HCT116 (cell line): ENCODE measurements around the gene UFD1. TPM values are rescaled to one million over a fixed set of nuclear protein-coding genes. Genes with fewer than 3 reads are reported as not detected.

Source experiments
- ATAC-seq: fragments of 200-7000 bp; cut with Tn5 transposase; 2 replicates; pipeline ENCODE4 v1.9.1; 2020; ENCODE audit warnings: mild to moderate bottlenecking, moderate library complexity
- BruUV-seq: library from RNA; stranded (reverse); fragments of 400-500 nt; replicated peaks from 2 replicates; lab custom pipeline; 2021; lab: Mats Ljungman, UMichigan
- CTCF ChIA-PET: fragments of 300-600 bp; sonication (Branson Sonifier 250); formaldehyde crosslinking; loops from one replicate; lab custom pipeline; 2021; ENCODE audit warnings: antibody characterized with exemption; lab: Charles Lee
- POLR2A ChIA-PET: fragments of 300-600, 350-600 bp; sonication (Branson Sonifier 250); formaldehyde crosslinking; loops from one replicate; lab custom pipeline; 2021; ENCODE audit warnings: antibody characterized with exemption; lab: Charles Lee
- RAD21 ChIA-PET, 2 experiments: fragments of 300-600 bp; sonication (Branson Sonifier 250); formaldehyde crosslinking; loops; one replicate each; lab custom pipeline; 2023; ENCODE audit warnings: low total read pairs in 2 of 2; ENCODE audit not compliant: uncharacterized antibody in 2 of 2, unreplicated experiment in 2 of 2, low non-redundant PET in 1 of 2; lab: Charles Lee
- DNase-seq: peaks from one replicate; pipeline ENCODE4 v3.0.0-alpha.2; 2010; ENCODE audit warnings: low read depth, low spot score
- H2AFZ ChIP-seq: fragments of 200-600 bp; shearing (Covaris generic), sonication (generic); 2 replicates; pipeline ENCODE4 v1.6.1; 2017; ENCODE audit warnings: low read depth, mixed run types, mixed read lengths, antibody characterized with exemption, low read length; ENCODE audit not compliant: poor library complexity, severe bottlenecking
- H3K27ac ChIP-seq: 2 replicates; pipeline ENCODE4 v1.5.1; 2012; ENCODE audit warnings: low read depth, low read length
- H3K27me3 ChIP-seq: fragments of 200-600 bp; sonication (generic); 2 replicates; pipeline ENCODE4 v1.6.1; 2016; ENCODE audit warnings: mixed run types, low read length, mixed read lengths; ENCODE audit not compliant: insufficient read depth
- H3K36me3 ChIP-seq, 2 experiments: fragments of 200-500 bp in 1 of 2; fragments of 200-600 bp in 1 of 2; sonication (Bioruptor generic) in 1 of 2; sonication (generic) in 1 of 2; 2 replicates each; pipeline versions ENCODE4 v1.5.1 to v1.6.1; 2014 to 2016; ENCODE audit warnings: low read length in 2 of 2, inconsistent platforms in 1 of 2, mixed read lengths in 1 of 2, mixed run types in 1 of 2; ENCODE audit not compliant: insufficient read depth in 2 of 2, control insufficient read depth in 1 of 2
- H3K4me1 ChIP-seq, 2 experiments: fragments of 200-600 bp in 1 of 2; sonication (generic) in 1 of 2; 2 replicates each; pipeline versions ENCODE4 v1.5.1 to v1.6.1; 2012 to 2017; ENCODE audit warnings: low read length in 2 of 2, inconsistent platforms in 1 of 2, mild to moderate bottlenecking in 1 of 2, mixed read lengths in 1 of 2, mixed run types in 1 of 2, moderate library complexity in 1 of 2; ENCODE audit not compliant: insufficient read depth in 2 of 2, control insufficient read depth in 1 of 2
- H3K4me2 ChIP-seq: fragments of 200-600 bp; sonication (generic); 2 replicates; pipeline ENCODE4 v1.6.1; 2017; ENCODE audit warnings: mixed run types, low read length, mixed read lengths
- H3K4me3 ChIP-seq, 2 experiments: fragments of 200-600 bp in 1 of 2; sonication (generic) in 1 of 2; replicated peaks in 1 of 2; 2 replicates each; pipeline ENCODE4 v1.5.1; 2011 to 2016; ENCODE audit warnings: low read length in 2 of 2, control low read depth in 1 of 2, low read depth in 1 of 2, mild to moderate bottlenecking in 1 of 2, mixed read lengths in 1 of 2, mixed run types in 1 of 2
- H3K79me2 ChIP-seq: fragments of 200-600 bp; sonication (generic); 2 replicates; pipeline ENCODE4 v1.6.1; 2017; ENCODE audit warnings: mild to moderate bottlenecking, mixed run types, low read length, moderate library complexity, mixed read lengths; ENCODE audit not compliant: insufficient read depth
- H3K9ac ChIP-seq: fragments of 200-600 bp; sonication (generic); 2 replicates; pipeline ENCODE4 v1.6.1; 2016; ENCODE audit warnings: low read length, mixed read lengths
- H3K9me2 ChIP-seq: fragments of 200-600 bp; sonication (generic), shearing (Covaris generic); 2 replicates; pipeline ENCODE4 v1.6.1; 2017; ENCODE audit warnings: mixed run types, mild to moderate bottlenecking, moderate library complexity; ENCODE audit not compliant: insufficient read depth
- H3K9me3 ChIP-seq, 2 experiments: fragments of 200-500 bp in 1 of 2; fragments of 200-600 bp in 1 of 2; sonication (Bioruptor generic) in 1 of 2; sonication (generic) in 1 of 2; 2 replicates each; pipeline ENCODE4 v1.6.1; 2014 to 2017; ENCODE audit warnings: low read length in 2 of 2, mixed read lengths in 2 of 2, inconsistent platforms in 1 of 2, low read depth in 1 of 2, mild to moderate bottlenecking in 1 of 2, mixed run types in 1 of 2, moderate library complexity in 1 of 2; ENCODE audit not compliant: control insufficient read depth in 1 of 2, insufficient read depth in 1 of 2
- H4K20me1 ChIP-seq: fragments of 200-600 bp; sonication (generic), shearing (Covaris generic); 2 replicates; pipeline ENCODE4 v1.6.1; 2017; ENCODE audit warnings: mixed run types, mild to moderate bottlenecking, moderate library complexity; ENCODE audit not compliant: insufficient read depth
- CEBPB ChIP-seq: IDR thresholded peaks from 2 replicates; pipeline ENCODE4 v1.6.1; 2012; ENCODE audit warnings: low read depth
- EZH2 ChIP-seq: fragments of 200-600 bp; sonication (generic); IDR thresholded peaks from 2 replicates; pipeline ENCODE4 v1.6.1; 2017; ENCODE audit warnings: antibody characterized with exemption, mixed run types
- EZH2phosphoT487 ChIP-seq: fragments of 200-600 bp; IDR thresholded peaks from 2 replicates; pipeline ENCODE4 v1.6.1; 2018; ENCODE audit warnings: antibody characterized with exemption, borderline replicate concordance
- JUND ChIP-seq: IDR thresholded peaks from 2 replicates; pipeline ENCODE4 v1.6.1; 2012
- POLR2A ChIP-seq: IDR thresholded peaks from 2 replicates; pipeline ENCODE4 v1.7.0; 2011; ENCODE audit warnings: borderline replicate concordance; ENCODE audit not compliant: insufficient read depth, insufficient read length; ENCODE audit errors: extremely low read depth
- POLR2AphosphoS5 ChIP-seq: IDR thresholded peaks from 2 replicates; pipeline ENCODE4 v1.6.1; 2011; ENCODE audit warnings: mild to moderate bottlenecking, low read depth, low read length, moderate library complexity
- RAD21 ChIP-seq: IDR thresholded peaks from 2 replicates; pipeline ENCODE4 v1.6.1; 2012; ENCODE audit warnings: low read depth, mild to moderate bottlenecking
- REST ChIP-seq: IDR thresholded peaks from 2 replicates; pipeline ENCODE4 v1.6.1; 2012; ENCODE audit warnings: low read depth
- SIN3A ChIP-seq: IDR thresholded peaks from 2 replicates; pipeline ENCODE4 v1.6.1; 2012; ENCODE audit warnings: low read depth
- SP1 ChIP-seq: IDR thresholded peaks from 2 replicates; pipeline ENCODE4 v1.6.1; 2012; ENCODE audit warnings: low read depth
- SRF ChIP-seq: IDR thresholded peaks from 2 replicates; pipeline ENCODE4 v1.6.1; 2012; ENCODE audit warnings: low read depth
- YY1 ChIP-seq: IDR thresholded peaks from 2 replicates; pipeline ENCODE4 v1.6.1; 2011; ENCODE audit warnings: low read length, low read depth, moderate library complexity, mild to moderate bottlenecking; ENCODE audit not compliant: insufficient replicate concordance; ENCODE audit errors: extremely low read depth
- ZBTB33 ChIP-seq: IDR thresholded peaks from 2 replicates; pipeline ENCODE4 v1.6.1; 2011; ENCODE audit warnings: mild to moderate bottlenecking, low read length, moderate library complexity; ENCODE audit not compliant: insufficient replicate concordance; ENCODE audit errors: extremely low read depth
- ZFX ChIP-seq: fragments of 450-650 bp; IDR thresholded peaks from 2 replicates; pipeline ENCODE4 v1.6.1; 2017
- ZNF274 ChIP-seq: fragments of 200-500 bp; sonication (Bioruptor generic); IDR thresholded peaks from 2 replicates; pipeline ENCODE4 v1.6.1; 2014; ENCODE audit warnings: mild to moderate bottlenecking, low read depth, low read length, inconsistent platforms
- intact Hi-C: fragments of 100-400 bp; cut with micrococcal nuclease; formaldehyde crosslinking; loops from 2 replicates; pipeline ENCODE4 v1.10.0; 2022
- total RNA-seq: library from RNA; stranded (reverse); gene quantifications from one replicate; pipeline ENCODE4 v1.2.1, GENCODE V29; 2021; ENCODE audit not compliant: unreplicated experiment

The UFD1 gene
- total RNA-seq, 1 experiment from 2014 or later, result 97.5 TPM

GRCh38 chr22:19450363-19451175, 28.4 kb downstream of the UFD1 start:
- no peaks in the 10 kb centered on the region for H4K20me1 ChIP-seq
- ChIA-PET RAD21 (no interaction called here), CTCF (no interaction called here), POLR2A (no interaction called here)
- no peak overlapping the region for H3K4me3 ChIP-seq
- intact Hi-C loops, result no loop called here
- H3K9me3 ChIP-seq, result no peaks in the 10 kb centered on the region
- no peaks in the 10 kb centered on the region for H3K27me3 ChIP-seq
- no peak overlapping the region for H2AFZ ChIP-seq
- ATAC-seq (no peak), DNase-seq (no peak)
- H3K36me3 ChIP-seq, result peaks cover 33 to 40% of the 10 kb centered on the region in 2 experiments
- peaks cover 19% of the 10 kb centered on the region for H3K79me2 ChIP-seq
- no TSS peak for BruUV-seq
- H3K27ac ChIP-seq, result no peak overlapping the region
- no peak overlapping the region for H3K9ac ChIP-seq
- H3K9me2 ChIP-seq, result no peaks in the 10 kb centered on the region
- H3K4me2 ChIP-seq, result no peak overlapping the region
- H3K4me1 ChIP-seq, result peaks cover 15 to 16% of the 10 kb centered on the region in 2 experiments
- TF ChIP-seq JUND (no peak), RAD21 (no peak), ZNF274 (no peak), YY1 (no peak), CEBPB (no peak), REST (no peak), SIN3A (no peak), POLR2AphosphoS5 (no peak), EZH2 (no peak), EZH2phosphoT487 (no peak), SP1 (no peak), SRF (no peak), ZFX (no peak), ZBTB33 (no peak), POLR2A (no peak)
